Parathyroid adenoma (tissue), 2 donors: Measurements from ENCODE around the gene ITPR2.

Source experiments
- H2AFZ ChIP-seq: fragments of 300-600 bp; sonication (generic); one replicate; pipeline ENCODE4 v1.7.0; 2017; ENCODE audit warnings: antibody characterized with exemption, mild to moderate bottlenecking
- H3K27ac ChIP-seq: fragments of 300-600 bp; sonication (generic); one replicate; pipeline ENCODE4 v1.7.0; 2017
- H3K27me3 ChIP-seq: fragments of 300-600 bp; sonication (generic); one replicate; pipeline ENCODE4 v1.7.0; 2017; ENCODE audit warnings: low read length; ENCODE audit not compliant: control insufficient read depth, insufficient read depth
- H3K36me3 ChIP-seq: fragments of 300-600 bp; sonication (generic); one replicate; pipeline ENCODE4 v1.7.0; 2017; ENCODE audit warnings: low read length; ENCODE audit not compliant: control insufficient read depth, insufficient read depth
- H3K4me1 ChIP-seq: fragments of 300-600 bp; sonication (generic); one replicate; pipeline ENCODE4 v1.7.0; 2017; ENCODE audit warnings: control low read depth
- H3K4me2 ChIP-seq: fragments of 300-600 bp; sonication (generic); one replicate; pipeline ENCODE4 v1.7.0; 2017; ENCODE audit warnings: low read length
- H3K4me3 ChIP-seq: fragments of 300-600 bp; sonication (generic); one replicate; pipeline ENCODE4 v1.7.0; 2017; ENCODE audit warnings: low read depth, low read length
- H3K79me2 ChIP-seq: fragments of 300-600 bp; sonication (generic); one replicate; pipeline ENCODE4 v1.7.0; 2017; ENCODE audit warnings: control low read depth
- H3K9ac ChIP-seq: fragments of 300-600 bp; sonication (generic); one replicate; pipeline ENCODE4 v1.7.0; 2017; ENCODE audit warnings: mild to moderate bottlenecking
- H3K9me3 ChIP-seq: fragments of 300-600 bp; sonication (generic); one replicate; pipeline ENCODE4 v1.7.0; 2017; ENCODE audit warnings: low read length; ENCODE audit not compliant: control insufficient read depth
- CTCF ChIP-seq: fragments of 300-600 bp; sonication (generic); IDR thresholded peaks from one replicate; pipeline ENCODE4 v1.7.0; 2017; ENCODE audit warnings: antibody characterized with exemption, mild to moderate bottlenecking
- donor health status: primary hyperparathyroidism.

The ITPR2 gene

GRCh38 chr12:26410689-26411088 is 422.3 kb downstream of the ITPR2 start:
- no peaks in the 10 kb centered on the region for H3K27me3 ChIP-seq
- no peaks in the 10 kb centered on the region for H3K36me3 ChIP-seq
- H2AFZ ChIP-seq = no peak overlapping the region
- H3K9ac ChIP-seq = no peak overlapping the region
- no peak overlapping the region for H3K27ac ChIP-seq
- H3K9me3 ChIP-seq = no peaks in the 10 kb centered on the region
- H3K4me3 ChIP-seq = no peak overlapping the region
- TF ChIP-seq CTCF = no peak
- no peak overlapping the region for H3K4me2 ChIP-seq
- no peaks in the 10 kb centered on the region for H3K79me2 ChIP-seq
- H3K4me1 ChIP-seq = no peaks in the 10 kb centered on the region

DNA sequence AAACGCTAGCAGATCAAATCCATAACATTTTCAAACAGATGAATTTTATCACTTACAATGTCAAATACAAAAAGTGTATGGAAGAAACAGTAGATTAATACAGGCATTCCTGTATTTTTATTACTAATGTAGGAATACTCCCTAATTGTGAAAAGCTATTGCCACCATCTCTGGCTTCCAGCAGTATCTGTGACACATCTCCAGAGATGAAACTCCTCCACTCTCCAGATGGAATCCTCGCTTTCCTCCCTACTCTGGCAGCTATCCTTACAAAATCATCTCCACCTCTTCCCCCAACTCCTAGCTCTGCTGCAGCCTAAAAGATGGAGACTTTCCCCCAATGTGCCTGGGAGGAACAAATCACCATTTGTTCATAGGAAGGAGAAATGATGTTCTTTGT is 426.2 kb downstream of the ITPR2 start:
- H2AFZ ChIP-seq = no peak overlapping the region
- no peaks in the 10 kb centered on the region for H3K79me2 ChIP-seq
- no peak overlapping the region for H3K9ac ChIP-seq
- no peaks in the 10 kb centered on the region for H3K36me3 ChIP-seq
- H3K9me3 ChIP-seq = no peaks in the 10 kb centered on the region
- H3K27me3 ChIP-seq = no peaks in the 10 kb centered on the region
- no peak overlapping the region for H3K27ac ChIP-seq
- H3K4me1 ChIP-seq = peaks cover 9% of the 10 kb centered on the region
- TF ChIP-seq CTCF = no peak
- H3K4me3 ChIP-seq = no peak overlapping the region
- no peak overlapping the region for H3K4me2 ChIP-seq

DNA sequence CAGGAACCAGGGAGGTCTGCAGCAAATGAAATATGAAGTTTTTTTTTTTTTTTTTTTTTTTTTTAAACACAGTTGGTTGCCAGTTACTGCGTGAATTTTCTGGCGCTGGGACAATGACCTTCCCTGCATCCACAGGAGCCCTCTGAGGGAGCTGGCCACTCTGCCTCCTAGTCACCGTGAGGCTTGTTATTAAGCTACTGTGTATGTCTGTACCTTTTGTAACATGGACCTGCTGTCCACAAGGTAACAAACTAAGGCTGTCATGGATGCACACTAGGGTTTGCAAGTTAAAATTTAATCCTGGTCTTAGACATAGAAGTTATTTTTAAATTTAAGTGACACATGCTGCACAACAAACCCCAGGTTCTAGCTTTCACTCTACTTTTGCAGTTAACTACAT is 426.6 kb downstream of the ITPR2 start:
- no peak overlapping the region for H3K27ac ChIP-seq
- no peak overlapping the region for H2AFZ ChIP-seq
- no peaks in the 10 kb centered on the region for H3K79me2 ChIP-seq
- H3K4me2 ChIP-seq = no peak overlapping the region
- peaks cover 9% of the 10 kb centered on the region for H3K4me1 ChIP-seq
- TF ChIP-seq CTCF = no peak
- no peaks in the 10 kb centered on the region for H3K36me3 ChIP-seq
- H3K27me3 ChIP-seq = no peaks in the 10 kb centered on the region
- H3K9ac ChIP-seq = no peak overlapping the region
- H3K9me3 ChIP-seq = no peaks in the 10 kb centered on the region
- H3K4me3 ChIP-seq = no peak overlapping the region

- Histone ChIP-seq H3K9me3 (no peaks in the 10 kb centered on the region), H3K36me3 (no peaks in the 10 kb centered on the region), H3K4me3 (no peak overlapping the region)
These were observed 429.4 kb downstream of the ITPR2 start for GRCh38 chr12:26403601-26404000.

More at GRCh38 chr12:26403601-26404000, 429.4 kb downstream of the ITPR2 start:
- no peak overlapping the region for H3K27ac ChIP-seq
- TF ChIP-seq CTCF = no peak
- no peaks in the 10 kb centered on the region for H3K79me2 ChIP-seq
- no peak overlapping the region for H3K4me2 ChIP-seq
- H3K4me1 ChIP-seq = peaks cover 9% of the 10 kb centered on the region
- no peak overlapping the region for H3K9ac ChIP-seq
- H3K27me3 ChIP-seq = no peaks in the 10 kb centered on the region
- no peak overlapping the region for H2AFZ ChIP-seq
